SK-N-MC (cell line): ENCODE measurements around the gene HCAR1.

ENCODE experiments used
- EZH2 ChIP-seq: fragments of 200-600 bp; sonication (generic); IDR thresholded peaks from one replicate; pipeline ENCODE4 v1.6.1; 2017; ENCODE audit warnings: antibody characterized with exemption
- POLR2AphosphoS5 ChIP-seq: IDR thresholded peaks from 2 replicates; pipeline ENCODE4 v1.6.1; 2012; ENCODE audit warnings: mild to moderate bottlenecking, low read depth, low read length, borderline replicate concordance

DNA sequence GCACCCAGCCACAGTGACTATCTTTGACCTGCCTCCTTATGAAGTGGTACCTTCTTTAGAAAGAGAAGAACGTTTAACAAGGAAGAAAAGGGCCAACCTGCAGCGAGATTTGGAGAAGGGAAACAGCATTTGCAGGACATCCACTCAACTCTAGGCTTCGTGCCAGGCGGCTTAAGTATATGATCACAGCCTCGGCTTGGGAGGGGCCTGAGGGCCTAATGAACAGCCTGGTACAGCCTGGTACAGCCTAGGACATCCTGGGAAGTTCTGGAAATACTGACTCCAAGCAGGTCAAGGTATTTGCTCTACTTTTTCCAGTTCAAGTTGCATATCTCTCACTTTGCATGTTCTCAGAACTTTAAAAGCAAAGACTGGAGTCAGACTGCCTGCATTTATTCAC lies 43.6 kb downstream of the HCAR1 start:
- no peak for TF ChIP-seq EZH2
- no peak for TF ChIP-seq POLR2AphosphoS5
